Fibroblast of lung (primary cell): ENCODE data around the gene TACC2.

Source experiments
- EZH2 ChIP-seq: IDR thresholded peaks from 2 replicates; pipeline ENCODE4 v1.5.1; 2012; ENCODE audit warnings: low read length, control low read depth, mild to moderate bottlenecking; ENCODE audit errors: missing control alignments
- TF ChIP-seq, protein P1 (sequence below), 2 donors: IDR thresholded peaks in 1 of 2; conservative IDR thresholded peaks in 1 of 2; 1 replicate in 1 of 2; 2 replicates in 1 of 2; pipeline ENCODE4 v1.5.1; 2011 to 2012; ENCODE audit warnings: low read length in 2 of 2, control low read depth in 1 of 2, inconsistent platforms in 1 of 2, low read depth in 1 of 2, mild to moderate bottlenecking in 1 of 2

DNA sequence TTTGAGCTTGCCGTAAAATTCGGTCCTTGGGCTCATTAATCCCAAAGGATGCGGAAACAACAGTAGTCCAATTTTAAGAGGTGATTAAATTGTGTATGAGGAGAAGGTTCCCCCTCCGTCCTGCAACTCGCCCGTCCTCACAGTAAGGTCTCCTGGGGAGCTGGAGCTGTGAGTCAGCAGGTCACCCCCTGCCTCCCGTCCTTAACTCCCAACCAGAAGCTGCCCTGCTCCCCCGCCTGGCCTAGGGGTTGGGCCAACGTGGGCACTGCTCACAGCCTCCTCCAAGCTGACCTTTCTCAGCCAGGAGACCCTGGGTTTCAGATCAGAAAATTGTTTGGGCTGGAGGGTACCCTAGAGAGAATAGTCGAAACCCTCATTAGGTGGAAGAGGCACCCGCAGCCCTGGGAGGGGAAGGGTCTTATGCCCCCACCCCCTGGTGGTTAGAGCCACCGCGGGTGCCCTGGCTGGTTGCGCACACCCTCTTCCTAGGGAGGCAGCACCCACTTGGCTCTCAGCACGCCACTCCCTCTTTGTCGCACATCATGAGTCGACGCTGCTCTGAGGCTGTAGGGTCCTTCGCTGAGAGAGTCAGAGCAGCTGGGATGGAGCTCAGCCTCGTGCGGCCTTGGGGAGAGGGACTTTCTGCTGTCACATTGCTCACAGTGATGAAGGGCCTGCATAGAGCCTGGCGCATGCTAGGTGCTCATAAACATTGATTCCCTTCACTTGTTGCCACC is 131.2 kb downstream of the TACC2 start:
- TF ChIP-seq, protein P1, sequence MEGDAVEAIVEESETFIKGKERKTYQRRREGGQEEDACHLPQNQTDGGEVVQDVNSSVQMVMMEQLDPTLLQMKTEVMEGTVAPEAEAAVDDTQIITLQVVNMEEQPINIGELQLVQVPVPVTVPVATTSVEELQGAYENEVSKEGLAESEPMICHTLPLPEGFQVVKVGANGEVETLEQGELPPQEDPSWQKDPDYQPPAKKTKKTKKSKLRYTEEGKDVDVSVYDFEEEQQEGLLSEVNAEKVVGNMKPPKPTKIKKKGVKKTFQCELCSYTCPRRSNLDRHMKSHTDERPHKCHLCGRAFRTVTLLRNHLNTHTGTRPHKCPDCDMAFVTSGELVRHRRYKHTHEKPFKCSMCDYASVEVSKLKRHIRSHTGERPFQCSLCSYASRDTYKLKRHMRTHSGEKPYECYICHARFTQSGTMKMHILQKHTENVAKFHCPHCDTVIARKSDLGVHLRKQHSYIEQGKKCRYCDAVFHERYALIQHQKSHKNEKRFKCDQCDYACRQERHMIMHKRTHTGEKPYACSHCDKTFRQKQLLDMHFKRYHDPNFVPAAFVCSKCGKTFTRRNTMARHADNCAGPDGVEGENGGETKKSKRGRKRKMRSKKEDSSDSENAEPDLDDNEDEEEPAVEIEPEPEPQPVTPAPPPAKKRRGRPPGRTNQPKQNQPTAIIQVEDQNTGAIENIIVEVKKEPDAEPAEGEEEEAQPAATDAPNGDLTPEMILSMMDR (conservative IDR thresholded peaks at IDR 0.05 in 1 of 2, IDR thresholded peaks at IDR 0.05 in 1 of 2; ENCODE audit: low read depth in 1 of 2, low read length in 2 of 2), result no peak
- no peak for TF ChIP-seq EZH2
